Adrenal gland (tissue), 5 donors: ENCODE measurements around the gene NINL.

ENCODE experiments used
- POLR2A ChIP-seq, 2 donors: fragments of 450-650 bp; IDR thresholded peaks; one replicate each; pipeline ENCODE4 v1.6.1; 2017; ENCODE audit warnings: antibody characterized with exemption in 2 of 2, mild to moderate bottlenecking in 2 of 2, moderate library complexity in 1 of 2
- TF ChIP-seq, protein P1 (sequence below), 6 experiments: fragments of 450-650 bp in 4 of 6; fragments of 200-600 bp in 2 of 6; sonication (generic) in 1 of 6; IDR thresholded peaks; 1 replicate in 5 of 6; 2 replicates in 1 of 6; pipeline versions ENCODE4 v1.5.1 to v1.8.0; 2016 to 2021; ENCODE audit warnings: antibody characterized with exemption in 6 of 6, mild to moderate bottlenecking in 2 of 6, moderate library complexity in 1 of 6
- donor health status: DM: no; HTN: no; CAD: no.

DNA sequence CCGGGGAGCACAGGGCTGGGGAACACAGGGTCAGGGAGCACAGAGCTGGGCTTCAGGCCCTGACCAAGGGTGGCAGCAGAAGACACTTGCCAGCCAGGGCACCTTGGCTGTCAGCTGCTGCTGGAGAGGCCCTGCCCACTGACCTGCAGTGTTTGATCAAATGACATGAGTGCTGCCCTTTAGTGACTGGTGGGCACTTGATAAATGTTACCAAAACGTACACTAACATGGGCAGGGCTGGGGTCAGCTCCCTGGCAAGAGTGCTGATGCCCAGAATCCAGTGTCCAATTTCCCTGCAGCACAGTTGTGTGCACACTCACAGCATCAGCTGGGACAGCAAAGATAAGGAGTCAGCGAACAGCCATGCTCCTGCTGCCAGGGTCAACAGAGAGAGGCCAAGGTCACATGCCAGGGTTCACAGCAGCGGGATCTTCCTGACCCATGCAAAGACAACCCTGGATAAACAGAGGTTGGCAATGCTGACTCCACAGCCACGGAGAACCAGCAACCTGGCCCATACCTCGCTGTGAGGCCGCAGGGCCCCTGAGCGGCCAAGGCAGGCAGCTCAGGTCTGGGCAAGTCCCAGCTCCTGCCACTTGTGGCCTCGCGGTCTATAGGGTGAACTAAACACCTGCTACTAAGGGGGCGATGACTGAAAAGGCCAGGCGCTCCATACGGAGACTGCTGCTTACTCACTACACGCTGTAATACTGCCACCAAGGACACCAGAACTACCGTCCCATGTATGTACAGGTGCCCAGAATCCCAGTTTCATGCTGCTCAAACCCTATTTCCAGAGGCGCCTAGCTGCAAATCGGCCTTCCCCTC lies 46.3 kb downstream of the NINL start:
- TF ChIP-seq, protein P1, sequence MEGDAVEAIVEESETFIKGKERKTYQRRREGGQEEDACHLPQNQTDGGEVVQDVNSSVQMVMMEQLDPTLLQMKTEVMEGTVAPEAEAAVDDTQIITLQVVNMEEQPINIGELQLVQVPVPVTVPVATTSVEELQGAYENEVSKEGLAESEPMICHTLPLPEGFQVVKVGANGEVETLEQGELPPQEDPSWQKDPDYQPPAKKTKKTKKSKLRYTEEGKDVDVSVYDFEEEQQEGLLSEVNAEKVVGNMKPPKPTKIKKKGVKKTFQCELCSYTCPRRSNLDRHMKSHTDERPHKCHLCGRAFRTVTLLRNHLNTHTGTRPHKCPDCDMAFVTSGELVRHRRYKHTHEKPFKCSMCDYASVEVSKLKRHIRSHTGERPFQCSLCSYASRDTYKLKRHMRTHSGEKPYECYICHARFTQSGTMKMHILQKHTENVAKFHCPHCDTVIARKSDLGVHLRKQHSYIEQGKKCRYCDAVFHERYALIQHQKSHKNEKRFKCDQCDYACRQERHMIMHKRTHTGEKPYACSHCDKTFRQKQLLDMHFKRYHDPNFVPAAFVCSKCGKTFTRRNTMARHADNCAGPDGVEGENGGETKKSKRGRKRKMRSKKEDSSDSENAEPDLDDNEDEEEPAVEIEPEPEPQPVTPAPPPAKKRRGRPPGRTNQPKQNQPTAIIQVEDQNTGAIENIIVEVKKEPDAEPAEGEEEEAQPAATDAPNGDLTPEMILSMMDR (IDR thresholded peaks at IDR 0.05) = no peak
- peak in 1 of 2 donors; percentile 32 for TF ChIP-seq POLR2A (IDR thresholded peaks at IDR 0.05)
